ENCODE data around the gene CFAP221.

- TF ChIP-seq CTCF (IDR thresholded peaks at IDR 0.05) (no peak), POLR2A (IDR thresholded peaks at IDR 0.05) (no peak)
Measured at GRCh38 chr2:119684518-119684917, 140.3 kb downstream of the CFAP221 start.

Measured in body of pancreas (tissue), 4 donors.